Chondrocyte (in vitro differentiated cells): ENCODE measurements around the gene C1S. TPM values are rescaled to one million over a fixed set of nuclear protein-coding genes. Genes with fewer than 3 reads are reported as not detected.
"Not testable (repeated sequence)": the region's sequence is repeated elsewhere in the genome, so short reads cannot be mapped to it uniquely, and the experiment has no call there.

Experiments used
- DNase-seq: peaks from one replicate; pipeline ENCODE4 v3.0.0; 2021; ENCODE audit warnings: mixed read lengths, low spot score
- H3K27ac Mint-ChIP-seq: one replicate; pipeline ENCODE4 v1.8.0; 2021; ENCODE audit warnings: mild to moderate bottlenecking, moderate library complexity, mixed read lengths; ENCODE audit not compliant: unreplicated experiment
- H3K27me3 Mint-ChIP-seq: 2 replicates; pipeline ENCODE4 v1.8.0; 2021; ENCODE audit warnings: low read depth, mixed read lengths
- H3K36me3 Mint-ChIP-seq: 2 replicates; pipeline ENCODE4 v1.8.0; 2021; ENCODE audit warnings: low read depth, mixed read lengths
- H3K4me1 Mint-ChIP-seq: 2 replicates; pipeline ENCODE4 v1.8.0; 2021; ENCODE audit warnings: low read depth, mild to moderate bottlenecking, mixed read lengths
- H3K4me3 Mint-ChIP-seq: one replicate; pipeline ENCODE4 v1.8.0; 2021; ENCODE audit warnings: mild to moderate bottlenecking, moderate library complexity, mixed read lengths; ENCODE audit not compliant: unreplicated experiment
- H3K9me3 Mint-ChIP-seq: 2 replicates; pipeline ENCODE4 v1.8.0; 2021; ENCODE audit warnings: low read depth, mixed read lengths
- CTCF ChIP-seq: fragments of 200-600 bp; sonication (generic); IDR thresholded peaks from 2 replicates; pipeline ENCODE4 v1.5.0; 2021; ENCODE audit warnings: antibody characterized with exemption, mild to moderate bottlenecking, moderate library complexity
- total RNA-seq: library from RNA; stranded (reverse); gene quantifications from 3 replicates; pipeline ENCODE4 v1.2.1, GENCODE V29; 2021

The C1S gene
- total RNA-seq, 1 donor from 2014 or later = 20.8 TPM

- Mint-ChIP-seq H3K36me3 (no peaks in the 10 kb centered on the region), H3K4me1 (peaks cover 11% of the 10 kb centered on the region), H3K27ac (no peak overlapping the region), H3K4me3 (no peak overlapping the region), H3K27me3 (peaks cover 4% of the 10 kb centered on the region), H3K9me3 (no peaks in the 10 kb centered on the region)
- no peak for TF ChIP-seq CTCF
- no peak for DNase-seq
Observed at GRCh38 chr12:7046383-7047105, 14.0 kb upstream of the C1S start.

- no peak for DNase-seq
Observed at GRCh38 chr12:7047306-7047705, 13.2 kb upstream of the C1S start.

GRCh38 chr12:7049445-7049951 lies 11.0 kb upstream of the C1S start:
- not testable (repeated sequence) for DNase-seq, H3K27ac Mint-ChIP-seq, H3K36me3 Mint-ChIP-seq, H3K4me3 Mint-ChIP-seq, H3K9me3 Mint-ChIP-seq, H3K4me1 Mint-ChIP-seq
- H3K27me3 Mint-ChIP-seq = peaks cover 23% of the 10 kb centered on the region

More at GRCh38 chr12:7047306-7047705, 13.2 kb upstream of the C1S start:
- Mint-ChIP-seq H3K36me3 (no peaks in the 10 kb centered on the region), H3K4me3 (no peak overlapping the region), H3K4me1 (peaks cover 7% of the 10 kb centered on the region), H3K27ac (no peak overlapping the region), H3K9me3 (no peaks in the 10 kb centered on the region), H3K27me3 (peaks cover 10% of the 10 kb centered on the region)
- TF ChIP-seq CTCF = no peak

- H3K27me3 Mint-ChIP-seq = peaks cover 25% of the 10 kb centered on the region
- H3K9me3 Mint-ChIP-seq, H3K27ac Mint-ChIP-seq, H3K4me1 Mint-ChIP-seq, H3K36me3 Mint-ChIP-seq, H3K4me3 Mint-ChIP-seq, DNase-seq: not testable (repeated sequence)
Observed at GRCh38 chr12:7049973-7050372, 10.5 kb upstream of the C1S start.

- peaks cover 28% of the 10 kb centered on the region for H3K27me3 Mint-ChIP-seq
- H3K27ac Mint-ChIP-seq = no peak overlapping the region
- H3K4me1 Mint-ChIP-seq = peaks cover 3% of the 10 kb centered on the region
- H3K36me3 Mint-ChIP-seq = peaks cover 1% of the 10 kb centered on the region
- no peak for DNase-seq
- peaks cover 2% of the 10 kb centered on the region for H3K9me3 Mint-ChIP-seq
- no peak for TF ChIP-seq CTCF
- H3K4me3 Mint-ChIP-seq = no peak overlapping the region
Observed at GRCh38 chr12:7054925-7055324, 5.6 kb upstream of the C1S start.

DNA sequence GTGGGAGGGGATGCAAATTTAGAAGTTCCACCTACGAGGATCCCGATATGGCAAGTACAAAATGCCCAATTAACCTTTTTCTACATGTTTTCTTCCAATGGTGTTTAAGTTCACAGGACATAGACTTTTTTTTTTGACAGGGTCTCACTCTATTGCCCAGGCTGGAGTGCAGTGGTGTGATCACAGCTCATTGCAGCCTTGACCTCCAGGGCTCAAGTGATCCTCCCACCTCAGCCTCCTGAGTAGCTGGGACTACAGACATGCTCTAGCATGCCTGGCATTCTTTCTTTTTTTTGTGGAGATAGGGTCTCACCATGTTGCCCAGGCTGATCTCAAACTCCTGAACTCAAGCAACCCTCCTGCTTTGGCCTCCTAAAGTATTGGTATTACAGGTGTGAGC lies 4.8 kb upstream of the C1S start:
- H3K9me3 Mint-ChIP-seq, H3K27ac Mint-ChIP-seq, H3K4me3 Mint-ChIP-seq, H3K36me3 Mint-ChIP-seq, DNase-seq: not testable (repeated sequence)
- Mint-ChIP-seq H3K27me3 (peaks cover 28% of the 10 kb centered on the region), H3K4me1 (peaks cover 11% of the 10 kb centered on the region)
